ENCODE measurements around the gene PHACTR1. TPM values are rescaled to one million over a fixed set of nuclear protein-coding genes. Genes with fewer than 3 reads are reported as not detected.

The PHACTR1 gene
- total and polyA plus RNA-seq, 12 donors: 6.3 to 150 (median 79.9) TPM

- 71 to 74% methylated on average over 3 of the region's 3 CpGs for WGBS, 2 donors
- intact Hi-C loops (cut with DNase I): no loop called here
- ATAC-seq (no peak), DNase-seq (no peak)
- H3K4me1 ChIP-seq: peaks cover 0 to 10% (median 0%) of the 10 kb centered on the region in 9 donors
- H3K27ac ChIP-seq: no peak overlapping the region
- H3K9me3 ChIP-seq: no peaks in the 10 kb centered on the region
- TF ChIP-seq CTCF (IDR thresholded peaks at IDR 0.05): no peak
- H3K4me3 ChIP-seq: no peak overlapping the region
- no peaks in the 10 kb centered on the region for H3K27me3 ChIP-seq
- H3K36me3 ChIP-seq: peaks cover 0 to 29% (median 0%) of the 10 kb centered on the region in 9 donors
These were observed 341.5 kb downstream of the PHACTR1 start for GRCh38 chr6:13058051-13058450.

- H3K27me3 ChIP-seq: no peaks in the 10 kb centered on the region
- H3K36me3 ChIP-seq: peaks cover 0 to 25% (median 0%) of the 10 kb centered on the region in 9 donors
- WGBS, 2 donors: 72 to 87% methylated on average over 1 of the region's 1 CpG
- H3K4me1 ChIP-seq: peaks cover 0 to 10% (median 0%) of the 10 kb centered on the region in 9 donors
- no peak overlapping the region for H3K27ac ChIP-seq
- H3K9me3 ChIP-seq: no peaks in the 10 kb centered on the region
- DNase-seq: no peak
- intact Hi-C loops (cut with DNase I): no loop called here
- TF ChIP-seq CTCF (IDR thresholded peaks at IDR 0.05): no peak
- no peak for ATAC-seq
- no peak overlapping the region for H3K4me3 ChIP-seq
These were observed 342.5 kb downstream of the PHACTR1 start for GRCh38 chr6:13059026-13059425.

GRCh38 chr6:13063300-13063918, 346.8 kb downstream of the PHACTR1 start:
- no peak overlapping the region for H3K4me3 ChIP-seq
- intact Hi-C loops (cut with DNase I): loop anchor here in 1 of 10 donors (10.0 kb wide), 1 partner anchor 121 kb away; no protein-coding TSS in a partner anchor
- no peaks in the 10 kb centered on the region for H3K36me3 ChIP-seq
- no peaks in the 10 kb centered on the region for H3K9me3 ChIP-seq
- ATAC-seq: no peak
- H3K27ac ChIP-seq: no peak overlapping the region
- TF ChIP-seq CTCF (IDR thresholded peaks at IDR 0.05): no peak
- H3K4me1 ChIP-seq: peaks cover 0 to 39% (median 18%) of the 10 kb centered on the region in 9 donors
- no peak for DNase-seq
- 97% methylated on average over 3 of the region's 3 CpGs for WGBS, 2 donors
- no peaks in the 10 kb centered on the region for H3K27me3 ChIP-seq

- 84 to 98% methylated on average over 1 of the region's 1 CpG for WGBS, 2 donors
These were observed 349.0 kb downstream of the PHACTR1 start for GRCh38 chr6:13065581-13065980.

More at GRCh38 chr6:13065581-13065980, 349.0 kb downstream of the PHACTR1 start:
- no peak for TF ChIP-seq CTCF (IDR thresholded peaks at IDR 0.05)
- peaks cover 0 to 48% (median 24%) of the 10 kb centered on the region in 9 donors for H3K4me1 ChIP-seq
- peak overlapping the region in 1 of 10 donors; percentile 82 for H3K27ac ChIP-seq
- DNase-seq (no peak), ATAC-seq (no peak)
- no peaks in the 10 kb centered on the region for H3K36me3 ChIP-seq
- H3K9me3 ChIP-seq: no peaks in the 10 kb centered on the region
- no peaks in the 10 kb centered on the region for H3K27me3 ChIP-seq
- intact Hi-C loops (cut with DNase I): loop anchor here in 1 of 10 donors (10.0 kb wide), 1 partner anchor 119 kb away; no protein-coding TSS in a partner anchor
- H3K4me3 ChIP-seq: no peak overlapping the region
